Mesodermal cell (in vitro differentiated cells): ENCODE measurements around the gene IL18BP. TPM values are rescaled to one million over a fixed set of nuclear protein-coding genes. Genes with fewer than 3 reads are reported as not detected.
A peak's percentile ranks its signal among the peaks of the same experiment; 100 is the strongest.

Experiments
- H3K27ac ChIP-seq: 2 replicates; pipeline ENCODE4 v1.7.0; 2013; ENCODE audit warnings: mild to moderate bottlenecking, low read depth, low read length, moderate library complexity; ENCODE audit not compliant: severe bottlenecking
- H3K36me3 ChIP-seq: 2 replicates; pipeline ENCODE4 v1.7.1; 2013; ENCODE audit warnings: mild to moderate bottlenecking, low read length, moderate library complexity; ENCODE audit not compliant: control insufficient read depth, insufficient read depth
- H3K4me1 ChIP-seq: one replicate; pipeline ENCODE4 v1.7.1; 2013; ENCODE audit warnings: mild to moderate bottlenecking, low read length; ENCODE audit not compliant: insufficient read depth, control insufficient read depth, poor library complexity, severe bottlenecking
- H3K4me3 ChIP-seq: 2 replicates; pipeline ENCODE4 v1.7.0; 2013; ENCODE audit warnings: low read length, control low read depth, mild to moderate bottlenecking; ENCODE audit not compliant: insufficient read depth, poor library complexity, severe bottlenecking; ENCODE audit errors: extremely low read depth
- H3K9me3 ChIP-seq: 2 replicates; pipeline ENCODE4 v1.7.1; 2013; ENCODE audit warnings: mild to moderate bottlenecking, low read length, moderate library complexity; ENCODE audit not compliant: control insufficient read depth
- WGBS, 2 experiments: methylation state at CpG; one replicate each; pipeline ENCODE4 v1.1.5; 2013; ENCODE audit warnings: missing lambda C conversion rate in 2 of 2; ENCODE audit not compliant: insufficient coverage in 2 of 2; 5-methylcytosine and 5-hydroxymethylcytosine counted together
- polyA plus RNA-seq, 2 experiments: library from polyadenylated mRNA; stranded (reverse); fragments of 50-300 nt; gene quantifications; one replicate each; pipeline ENCODE4 v1.2.3, GENCODE V29; 2013

The IL18BP gene
- polyA plus RNA-seq (2013, experiment 1 of 2), result 7.6 TPM
- polyA plus RNA-seq (2013, experiment 2 of 2), result 6.1 TPM

DNA sequence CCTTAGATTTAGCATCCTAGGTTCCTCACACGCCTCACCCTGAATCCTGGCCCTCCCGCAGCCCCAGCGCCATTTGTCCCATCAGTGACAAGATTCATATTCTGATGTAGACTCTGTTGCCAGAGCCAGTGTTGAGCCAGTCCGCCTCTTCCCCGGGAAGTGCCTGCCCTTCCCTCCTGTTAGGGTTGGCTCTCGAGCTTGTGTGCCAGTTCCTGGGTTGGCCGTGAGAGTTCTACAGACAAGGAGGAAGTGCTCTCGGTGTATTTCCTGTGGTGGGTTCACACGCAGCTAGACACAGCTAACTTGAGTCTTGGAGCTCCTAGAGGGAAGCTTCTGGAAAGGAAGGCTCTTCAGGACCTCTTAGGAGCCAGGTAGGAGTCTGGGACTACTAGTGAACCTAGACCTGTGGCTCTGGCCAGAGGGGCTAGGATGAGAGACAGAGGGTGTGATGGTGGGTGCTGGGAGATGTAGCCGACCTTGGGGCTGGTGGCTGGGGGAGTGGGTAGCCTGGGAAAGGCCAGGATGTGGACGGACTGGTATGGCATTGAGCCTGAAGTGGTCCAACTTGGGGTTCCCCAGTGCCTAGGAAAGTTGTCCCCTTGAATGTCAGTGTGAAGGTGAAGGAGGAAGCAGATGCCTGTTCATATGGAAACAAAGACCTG lies at the start of gene IL18BP:
TSS of gene IL18BP (plus strand) at position 261 of the 662 bp plus-strand sequence. CDS start 1,076 bp downstream, outside the sequence.
- Histone ChIP-seq H3K4me1 (no peaks in the 10 kb centered on the region), H3K36me3 (peaks cover 51% of the 10 kb centered on the region), H3K27ac (peak within 1 kb of the TSS; percentile 5), H3K4me3 (no peak within 1 kb of the TSS), H3K9me3 (no peaks in the 10 kb centered on the region)
- 95 to 96% methylated on average over 11 of the region's 11 CpGs for WGBS, 2 experiments

DNA sequence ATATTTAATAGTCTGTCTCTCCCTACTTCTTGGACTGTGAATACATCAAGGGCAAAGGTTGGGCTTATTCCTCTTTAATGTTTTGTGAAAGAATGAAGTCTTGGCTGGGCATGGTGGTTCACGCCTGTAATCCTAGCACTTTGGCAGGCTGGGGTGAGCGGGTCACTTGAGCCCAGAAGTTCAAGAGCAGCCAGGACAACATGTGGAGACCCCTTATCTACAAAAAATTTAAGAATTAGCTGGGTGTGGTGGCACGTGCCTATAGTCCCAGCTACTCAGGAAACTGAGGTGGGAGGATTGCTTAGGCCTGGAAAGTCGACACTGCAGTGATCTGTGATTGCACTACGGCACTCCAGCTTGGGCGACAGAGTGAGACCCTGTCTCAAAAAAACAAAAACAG lies 49.7 kb upstream of the IL18BP start:
- H3K9me3 ChIP-seq, result no peaks in the 10 kb centered on the region
- peaks cover 30% of the 10 kb centered on the region for H3K4me1 ChIP-seq
- H3K27ac ChIP-seq, result no peak overlapping the region
- no peak overlapping the region for H3K4me3 ChIP-seq
- H3K36me3 ChIP-seq, result peaks cover 8% of the 10 kb centered on the region
- 96 to 100% methylated on average over 4 of the region's 6 CpGs for WGBS, 2 experiments

DNA sequence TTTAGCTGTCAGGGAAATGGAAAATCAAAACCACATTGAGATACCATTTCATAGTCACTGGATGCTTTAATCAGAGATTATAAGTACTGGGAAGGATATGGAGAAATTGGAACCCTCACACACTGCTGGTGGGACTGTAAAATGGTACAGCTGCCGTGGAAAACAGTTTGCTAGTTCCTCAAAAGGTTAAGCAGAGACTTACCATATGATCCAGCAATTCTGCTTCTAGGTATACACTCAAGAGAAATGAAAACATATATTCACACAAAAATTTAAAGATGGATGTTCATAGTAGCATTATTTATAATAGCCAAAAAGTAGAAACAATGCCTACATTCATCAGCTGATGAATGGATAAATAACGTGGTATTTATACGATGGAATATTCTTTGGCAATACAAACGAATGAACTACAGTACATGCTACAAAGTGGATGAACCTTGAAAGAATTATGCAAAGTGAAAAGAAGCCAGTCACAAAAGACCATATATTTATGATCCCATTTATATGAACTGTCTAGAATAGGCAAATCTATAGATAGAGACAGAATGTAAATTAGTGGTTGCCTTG lies 46.9 kb upstream of the IL18BP start:
- no peak overlapping the region for H3K4me3 ChIP-seq
- peaks cover 8% of the 10 kb centered on the region for H3K36me3 ChIP-seq
- peaks cover 10% of the 10 kb centered on the region for H3K4me1 ChIP-seq
- WGBS, 2 experiments, result 100% methylated on average over 2 of the region's 4 CpGs; no CpG with 5 or more reads in 1 of the 2 experiments
- no peak overlapping the region for H3K27ac ChIP-seq
- no peaks in the 10 kb centered on the region for H3K9me3 ChIP-seq

DNA sequence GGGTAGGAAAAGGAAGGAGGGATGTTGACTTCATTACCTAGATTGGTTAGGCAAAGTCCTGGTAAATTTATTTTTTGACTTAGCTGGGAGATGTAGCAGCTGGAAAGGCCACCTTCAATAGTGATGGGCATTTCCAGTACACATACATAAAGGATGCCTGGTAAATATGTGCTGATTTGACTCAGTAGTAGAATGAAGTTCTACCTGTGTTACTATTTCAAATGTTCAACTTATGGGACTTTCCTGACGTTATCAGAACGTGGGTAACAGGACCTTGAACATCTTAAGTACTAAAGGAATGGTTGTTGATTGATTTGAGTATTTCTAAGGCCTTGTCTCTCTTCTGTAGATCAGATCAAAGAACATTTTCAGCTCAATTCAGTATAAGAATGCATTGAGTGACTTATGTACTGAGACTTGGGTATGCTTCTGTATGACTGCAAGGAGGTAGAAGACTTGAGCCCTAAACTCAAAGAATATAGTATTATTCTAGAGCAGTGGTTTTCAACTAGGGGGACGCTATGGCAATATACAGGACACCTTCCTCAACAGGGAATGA lies 42.7 kb upstream of the IL18BP start:
- Histone ChIP-seq H3K4me3 (no peak overlapping the region), H3K36me3 (peaks cover 27% of the 10 kb centered on the region), H3K27ac (no peak overlapping the region), H3K9me3 (no peaks in the 10 kb centered on the region), H3K4me1 (no peaks in the 10 kb centered on the region)
- no CpG with 5 or more reads among the region's 3 CpGs for WGBS, 2 experiments

DNA sequence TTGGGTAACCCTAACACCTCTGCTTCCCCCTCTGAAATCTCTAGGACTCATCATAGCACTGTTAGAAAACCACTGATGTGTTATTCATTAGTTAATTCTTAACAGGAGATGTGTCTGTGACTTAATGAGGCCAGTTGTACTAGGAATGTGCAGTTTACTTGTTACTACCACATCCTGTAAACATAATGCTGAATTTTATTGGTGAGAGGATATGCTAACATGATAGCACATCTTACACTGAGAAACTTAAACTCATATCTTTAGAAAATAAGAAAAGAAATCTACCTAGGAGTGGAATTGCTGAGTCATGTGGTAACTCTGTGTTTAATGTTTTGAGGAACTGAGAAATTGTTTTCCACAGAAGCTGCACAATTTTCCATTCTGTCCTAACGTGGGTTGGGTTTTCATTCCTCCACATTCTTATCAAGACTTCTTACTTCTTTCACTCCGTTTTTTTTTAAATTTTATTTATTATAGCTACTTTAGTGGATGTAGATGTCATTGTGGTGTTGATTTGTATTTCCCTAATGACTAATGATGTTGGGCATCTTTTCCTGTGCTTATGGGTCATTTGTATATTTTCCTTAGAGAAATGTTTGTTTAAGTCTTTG lies 36.2 kb upstream of the IL18BP start:
- Histone ChIP-seq H3K27ac (peak overlapping the region; percentile 55), H3K36me3 (peaks cover 57% of the 10 kb centered on the region)

DNA sequence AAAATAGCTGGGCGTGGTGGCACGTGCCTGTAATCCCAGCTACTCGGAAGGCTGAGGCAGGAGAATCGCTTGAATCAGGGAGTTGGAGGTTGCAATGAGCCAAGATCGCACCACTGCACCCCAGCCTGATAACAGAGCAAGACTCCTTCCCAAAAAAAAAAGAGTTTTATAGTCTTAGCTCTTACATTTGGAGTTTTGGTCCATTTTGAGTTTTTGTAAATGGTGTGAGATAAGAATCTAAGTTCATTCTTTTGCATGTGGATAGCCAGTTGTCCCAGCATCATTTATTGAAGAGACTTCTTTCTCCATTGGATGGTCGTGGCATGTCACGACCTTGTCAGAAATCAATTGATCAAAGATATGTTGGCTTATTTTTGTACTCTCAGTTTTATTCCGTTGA lies 35.2 kb upstream of the IL18BP start:
- Histone ChIP-seq H3K27ac (no peak overlapping the region), H3K4me3 (no peak overlapping the region), H3K36me3 (peaks cover 62% of the 10 kb centered on the region), H3K4me1 (peaks cover 3% of the 10 kb centered on the region), H3K9me3 (no peaks in the 10 kb centered on the region)
- 86 to 96% methylated on average over 5 to 7 of the region's 8 CpGs for WGBS, 2 experiments

More for the DNA sequence above, 36.2 kb upstream of the IL18BP start:
- no CpG with 5 or more reads among the region's 2 CpGs for WGBS, 2 experiments
- no peak overlapping the region for H3K4me3 ChIP-seq
- H3K4me1 ChIP-seq, result peaks cover 3% of the 10 kb centered on the region
- H3K9me3 ChIP-seq, result no peaks in the 10 kb centered on the region

DNA sequence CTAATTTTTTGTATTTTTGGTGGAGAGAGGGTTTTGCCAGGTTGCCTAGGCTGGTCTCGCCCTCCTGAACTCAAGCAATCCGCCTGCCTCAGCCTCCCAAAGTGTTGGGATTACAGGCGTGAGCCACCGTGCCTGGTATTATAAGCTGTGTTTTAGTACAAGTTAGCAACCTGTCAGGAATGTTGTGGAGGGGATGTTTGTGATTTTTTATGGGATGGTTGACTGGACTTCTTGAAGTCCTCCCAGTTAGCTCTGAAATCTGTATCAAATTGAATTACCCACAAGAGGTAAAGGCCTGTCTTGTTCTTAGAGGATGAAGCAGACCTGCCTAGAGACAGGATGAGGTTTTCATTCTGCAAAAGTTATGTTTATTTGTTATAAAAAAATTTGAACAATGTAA lies 34.1 kb upstream of the IL18BP start:
- WGBS, 2 experiments, result 100% methylated on average over 4 of the region's 4 CpGs
- Histone ChIP-seq H3K4me3 (no peak overlapping the region), H3K4me1 (peaks cover 3% of the 10 kb centered on the region), H3K9me3 (no peaks in the 10 kb centered on the region), H3K27ac (no peak overlapping the region), H3K36me3 (peaks cover 67% of the 10 kb centered on the region)

DNA sequence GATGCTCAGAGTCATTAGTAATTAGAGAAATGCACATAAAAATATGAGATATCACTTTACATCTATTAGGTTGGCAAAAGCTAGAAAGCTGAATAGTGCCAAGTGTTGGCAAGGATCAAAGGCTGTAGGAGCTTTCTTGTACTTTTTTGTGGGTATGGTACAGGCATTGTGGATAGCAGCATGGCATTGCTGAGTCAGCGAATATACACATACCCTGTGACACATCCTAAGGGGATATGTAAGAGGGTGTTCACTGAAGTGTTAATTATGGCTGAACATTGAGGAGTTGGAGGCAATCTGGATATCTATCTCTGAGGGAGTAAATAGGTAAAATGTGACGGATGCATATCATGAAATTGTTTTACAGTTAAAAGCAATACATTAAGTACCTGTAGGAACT lies 27.0 kb upstream of the IL18BP start:
- peaks cover 63% of the 10 kb centered on the region for H3K36me3 ChIP-seq
- no peaks in the 10 kb centered on the region for H3K9me3 ChIP-seq
- WGBS, 2 experiments, result no CpG with 5 or more reads among the region's 2 CpGs
- H3K4me3 ChIP-seq, result no peak overlapping the region
- no peak overlapping the region for H3K27ac ChIP-seq
- H3K4me1 ChIP-seq, result no peaks in the 10 kb centered on the region

DNA sequence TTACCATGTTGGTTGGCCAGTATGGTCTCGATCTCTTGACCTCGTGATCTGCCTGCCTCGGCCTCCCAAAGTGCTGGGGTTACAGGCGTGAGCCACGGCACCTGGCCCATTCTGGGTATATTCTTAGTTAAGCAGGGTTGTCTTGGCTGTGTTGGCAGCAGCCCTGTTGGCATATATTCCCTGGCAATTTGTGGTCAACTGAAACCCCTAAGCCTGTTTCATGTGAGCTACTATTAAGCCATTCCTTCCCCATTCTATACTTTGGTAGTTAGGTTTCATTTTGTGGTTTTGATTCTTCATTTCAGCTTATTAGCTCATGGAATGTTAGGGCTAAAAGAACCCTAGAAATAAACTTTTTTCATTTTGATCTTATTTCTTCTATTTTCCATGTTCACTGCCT lies 22.2 kb upstream of the IL18BP start:
- Histone ChIP-seq H3K9me3 (no peaks in the 10 kb centered on the region), H3K4me3 (no peak overlapping the region), H3K4me1 (no peaks in the 10 kb centered on the region), H3K27ac (no peak overlapping the region), H3K36me3 (peaks cover 61% of the 10 kb centered on the region)
- WGBS, 2 experiments, result 94% methylated on average over 3 to 5 of the region's 5 CpGs

DNA sequence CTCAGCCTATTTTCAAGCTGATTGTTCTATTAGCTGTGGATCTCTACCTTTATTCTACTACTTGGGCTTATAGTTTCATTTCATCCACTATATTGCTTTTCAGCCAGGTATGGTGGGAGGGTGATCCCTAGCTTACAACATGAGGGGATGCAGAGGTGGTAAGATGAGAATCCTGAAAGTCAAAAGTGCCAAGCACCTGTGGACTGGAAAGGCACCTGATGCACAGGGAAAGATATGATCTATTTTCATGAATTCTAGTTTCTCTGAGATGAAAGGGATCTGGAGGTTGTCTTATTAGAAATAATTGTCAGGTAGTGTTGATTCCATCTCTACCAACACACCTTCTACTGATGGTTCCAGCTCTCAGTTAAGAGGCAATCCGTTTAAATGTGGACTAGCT lies 21.6 kb upstream of the IL18BP start:
- Histone ChIP-seq H3K4me1 (no peaks in the 10 kb centered on the region), H3K4me3 (no peak overlapping the region), H3K36me3 (peaks cover 61% of the 10 kb centered on the region), H3K9me3 (no peaks in the 10 kb centered on the region), H3K27ac (no peak overlapping the region)
- no CpG with 5 or more reads among the region's 1 CpG for WGBS, 2 experiments
